ENCODE data around the gene ADAM22. TPM values are rescaled to one million over a fixed set of nuclear protein-coding genes. Genes with fewer than 3 reads are reported as not detected.

ADAM22 gene
- total RNA-seq, 1 donor from 2014 or later: 0.63 TPM

- no peak for DNase-seq (ENCODE audit: low read depth)
- no peak for TF ChIP-seq CTCF (conservative IDR thresholded peaks at IDR 0.05; ENCODE audit: low read depth, low read length)
- no peak overlapping the region for H3K4me3 ChIP-seq (ENCODE audit: low read depth, low read length)
Observed at GRCh38 chr7:88223265-88223664, 289.2 kb downstream of the ADAM22 start.

DNA sequence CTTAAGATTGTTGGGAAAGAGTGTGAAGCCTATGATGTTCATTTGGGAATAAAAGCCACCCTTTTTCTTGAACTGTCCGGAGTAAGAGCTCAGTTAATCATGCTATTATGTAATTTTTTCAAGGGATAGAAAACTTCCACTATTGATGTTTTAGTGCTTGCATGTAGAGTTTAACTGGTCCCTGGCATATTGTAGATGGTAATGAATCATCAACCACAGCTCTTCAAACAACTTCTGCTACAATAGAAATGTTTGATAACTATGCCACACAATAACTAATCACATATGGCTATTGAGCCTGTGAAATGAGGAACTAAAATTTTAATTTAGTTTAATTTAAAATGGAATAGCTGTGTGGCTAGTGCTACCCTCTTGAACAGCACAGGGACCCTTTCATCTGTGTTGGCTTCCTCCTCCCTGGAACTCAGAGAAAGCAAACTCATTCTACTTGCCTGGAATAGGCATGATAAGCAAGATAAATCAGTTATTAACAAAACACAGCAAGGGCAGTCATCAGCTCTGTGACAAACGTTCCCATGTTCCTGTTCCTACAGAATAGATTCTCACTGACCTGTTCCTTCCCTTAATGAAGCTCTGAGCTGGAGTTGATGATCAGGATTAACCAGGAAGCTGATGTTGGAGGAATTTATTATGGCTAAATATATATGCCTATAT lies 290.7 kb downstream of the ADAM22 start:
- no peak for TF ChIP-seq CTCF (conservative IDR thresholded peaks at IDR 0.05; ENCODE audit: low read depth, low read length)
- no peak overlapping the region for H3K4me3 ChIP-seq (ENCODE audit: low read depth, low read length)
- DNase-seq (ENCODE audit: low read depth): no peak

GRCh38 chr7:88226201-88226600 lies 292.1 kb downstream of the ADAM22 start:
- H3K4me3 ChIP-seq (ENCODE audit: low read depth, low read length): no peak overlapping the region
- no peak for DNase-seq (ENCODE audit: low read depth)
- no peak for TF ChIP-seq CTCF (conservative IDR thresholded peaks at IDR 0.05; ENCODE audit: low read depth, low read length)

DNA sequence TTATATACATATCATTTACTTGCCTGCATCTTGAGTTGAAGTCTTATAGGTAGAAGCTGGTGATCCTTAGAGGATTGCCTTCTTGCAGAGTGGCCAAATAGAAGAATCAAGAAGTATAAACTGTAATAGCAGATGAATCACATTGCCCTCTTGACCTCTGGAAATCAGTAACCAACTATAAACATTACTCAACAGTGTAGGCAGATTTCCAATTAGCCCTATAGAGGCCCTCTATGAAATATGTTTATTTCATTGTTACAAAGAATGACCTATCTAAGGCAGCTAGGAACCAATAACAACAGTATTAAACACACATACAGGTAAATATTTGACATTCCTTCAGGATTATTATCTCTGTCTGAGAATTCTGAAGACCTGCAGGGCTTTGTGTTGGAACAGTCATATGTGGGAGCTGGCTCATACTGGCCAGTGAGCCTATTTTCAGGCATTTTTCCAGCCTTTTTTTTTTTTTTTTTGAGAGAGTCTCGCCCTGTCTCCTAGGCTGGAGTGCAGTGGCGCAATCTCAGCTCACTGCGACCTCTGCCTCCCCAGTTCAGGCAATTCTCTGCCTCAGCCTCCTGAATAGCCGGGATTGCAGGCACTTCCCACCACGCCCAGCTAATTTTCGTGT lies 292.9 kb downstream of the ADAM22 start:
- peak; percentile 90 for DNase-seq (ENCODE audit: low read depth)
- no peak overlapping the region for H3K4me3 ChIP-seq (ENCODE audit: low read depth, low read length)
- TF ChIP-seq CTCF (conservative IDR thresholded peaks at IDR 0.05; ENCODE audit: low read depth, low read length): no peak

DNA sequence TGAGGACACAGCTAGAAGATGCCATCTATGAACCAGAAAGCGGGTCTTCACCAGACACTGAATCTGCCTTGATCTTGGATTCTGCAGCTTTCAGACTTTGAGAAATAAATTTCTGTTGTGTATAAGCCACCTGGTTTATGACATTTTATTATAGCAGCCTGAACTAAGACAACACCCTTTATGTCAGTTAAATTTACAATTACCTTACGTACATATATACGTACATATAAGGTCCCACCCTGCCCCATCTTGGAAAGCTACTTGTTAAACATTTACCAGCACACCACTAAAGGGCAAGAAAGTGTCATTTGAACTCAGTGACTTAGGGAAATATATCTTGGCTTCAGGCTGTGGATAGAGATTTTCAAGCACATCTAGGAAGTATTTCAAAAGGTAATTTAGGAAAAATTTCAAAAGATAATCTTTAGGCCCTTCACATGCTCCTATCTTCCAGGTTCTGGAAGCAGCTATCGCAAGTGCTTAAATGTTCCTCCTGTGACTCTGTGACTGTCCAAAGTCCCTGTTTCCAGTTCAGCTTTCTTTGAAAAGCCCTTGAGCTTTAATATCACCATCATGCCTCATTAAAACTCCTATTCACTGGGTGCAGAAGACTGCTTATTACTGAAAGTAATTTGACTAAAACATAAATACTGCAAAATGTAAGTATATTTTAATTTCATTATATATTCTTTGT lies 295.4 kb downstream of the ADAM22 start:
- TF ChIP-seq CTCF (conservative IDR thresholded peaks at IDR 0.05; ENCODE audit: low read depth, low read length): no peak
- no peak for DNase-seq (ENCODE audit: low read depth)
- H3K4me3 ChIP-seq (ENCODE audit: low read depth, low read length): no peak overlapping the region

DNA sequence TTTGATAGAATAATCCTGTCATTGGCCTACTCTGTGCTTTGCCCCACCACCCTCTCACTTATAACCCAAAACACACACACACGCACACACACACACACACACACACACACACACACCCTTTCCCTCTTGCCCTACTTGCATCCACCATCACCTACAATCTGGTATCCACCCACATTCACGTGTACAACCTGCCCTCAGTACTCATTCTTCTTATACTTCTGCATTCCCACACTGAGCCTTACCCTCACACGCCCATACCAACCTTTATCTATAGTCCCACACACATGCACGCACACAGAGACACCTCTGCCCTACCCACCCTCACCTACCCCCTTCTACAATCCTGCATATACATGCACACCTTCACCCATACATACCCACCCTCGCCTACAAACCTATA lies 296.6 kb downstream of the ADAM22 start:
- H3K4me3 ChIP-seq (ENCODE audit: low read depth, low read length): no peak overlapping the region
- TF ChIP-seq CTCF (conservative IDR thresholded peaks at IDR 0.05; ENCODE audit: low read depth, low read length): no peak
- DNase-seq (ENCODE audit: low read depth): no peak
